Smooth muscle cell of the umbilical artery (primary cell): ENCODE data around the gene ASTE1. TPM values are rescaled to one million over a fixed set of nuclear protein-coding genes. Genes with fewer than 3 reads are reported as not detected.

Experiments
- total RNA-seq: library from RNA; depleted of rRNA; stranded (reverse); fragments of >200 nt; gene quantifications from 2 replicates; pipeline ENCODE4 v1.2.3, GENCODE V29; 2014

Gene ASTE1, protein sequence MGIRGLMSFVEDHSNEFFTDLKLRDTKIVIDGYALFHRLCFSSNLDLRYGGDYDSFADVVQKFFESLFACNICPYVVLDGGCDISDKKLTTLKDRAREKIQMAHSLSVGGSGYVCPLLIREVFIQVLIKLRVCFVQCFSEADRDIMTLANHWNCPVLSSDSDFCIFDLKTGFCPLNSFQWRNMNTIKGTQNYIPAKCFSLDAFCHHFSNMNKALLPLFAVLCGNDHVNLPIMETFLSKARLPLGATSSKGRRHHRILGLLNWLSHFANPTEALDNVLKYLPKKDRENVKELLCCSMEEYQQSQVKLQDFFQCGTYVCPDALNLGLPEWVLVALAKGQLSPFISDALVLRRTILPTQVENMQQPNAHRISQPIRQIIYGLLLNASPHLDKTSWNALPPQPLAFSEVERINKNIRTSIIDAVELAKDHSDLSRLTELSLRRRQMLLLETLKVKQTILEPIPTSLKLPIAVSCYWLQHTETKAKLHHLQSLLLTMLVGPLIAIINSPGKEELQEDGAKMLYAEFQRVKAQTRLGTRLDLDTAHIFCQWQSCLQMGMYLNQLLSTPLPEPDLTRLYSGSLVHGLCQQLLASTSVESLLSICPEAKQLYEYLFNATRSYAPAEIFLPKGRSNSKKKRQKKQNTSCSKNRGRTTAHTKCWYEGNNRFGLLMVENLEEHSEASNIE
- 4.7 and 5.3 TPM in 2 replicates for total RNA-seq

GRCh38 chr3:131026321-131027151 lies at the start of gene ASTE1, which contains the start of gene NEK11:
Gene ASTE1 (minus strand): TSS chr3:131026825. CDS start chr3:131025306, 1,519 bp downstream.
Gene NEK11 (plus strand): TSS chr3:131026877. CDS start chr3:131029709, 2,832 bp downstream.

Other genes with a start within 250 kb of the ASTE1 start
- 265 and 320 TPM in 2 replicates for gene ATP2C1, start 132.7 kb downstream of the ASTE1 start, total RNA-seq
- 3.6 and 6.0 TPM in 2 replicates for gene NEK11, start 52 bp upstream of the ASTE1 start, total RNA-seq